ENCODE data around the gene TSPEAR. TPM values are rescaled to one million over a fixed set of nuclear protein-coding genes. Genes with fewer than 3 reads are reported as not detected.

Gene TSPEAR
- total and polyA plus RNA-seq, 8 donors, result 0.05 to 0.29 (median 0.12) TPM; not detected in 4

- Histone ChIP-seq H3K27ac (no peak overlapping the region), H3K36me3 (no peaks in the 10 kb centered on the region), H3K4me3 (no peak overlapping the region), H3K27me3 (peaks cover 0 to 5% (median 2%) of the 10 kb centered on the region in 3 donors), H3K4me1 (no peaks in the 10 kb centered on the region), H3K9me3 (peaks cover 0 to 10% (median 5%) of the 10 kb centered on the region in 4 donors)
- no peak for TF ChIP-seq POLR2A (IDR thresholded peaks at IDR 0.05)
- TF ChIP-seq EP300 (IDR thresholded peaks at IDR 0.05), result no peak
- TF ChIP-seq POLR2AphosphoS5 (IDR thresholded peaks at IDR 0.05), result no peak
- no peak for TF ChIP-seq CTCF (IDR thresholded peaks at IDR 0.05)
- 89 to 95% (median 92%) methylated on average over 13 of the region's 13 CpGs for WGBS, 5 donors
- DNase-seq, result no peak
- intact Hi-C loops (cut with DNase I; ENCODE audit: low total_unique reads), result no loop called here
Measured at GRCh38 chr21:44677881-44678280, 33.5 kb downstream of the TSPEAR start.

DNA sequence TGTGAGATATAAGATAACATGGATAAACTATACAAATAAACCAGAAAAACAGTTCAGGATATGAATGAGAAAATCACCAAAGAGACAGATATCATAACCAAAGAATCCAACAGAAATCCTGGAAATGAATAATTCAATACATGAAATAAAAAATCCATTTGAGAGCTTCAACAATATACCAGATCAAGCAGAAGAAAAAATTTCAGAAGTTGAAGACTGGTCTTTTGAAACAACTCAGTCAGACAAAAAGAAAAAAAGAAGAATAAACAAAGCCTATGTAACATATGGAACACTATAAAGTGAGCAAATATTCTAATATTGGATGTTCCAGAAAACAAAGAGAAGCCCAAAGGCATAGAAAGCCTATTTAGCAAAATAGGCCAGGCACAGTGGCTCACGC, 39.5 kb downstream of the TSPEAR start:
- Histone ChIP-seq H3K4me1 (no peaks in the 10 kb centered on the region), H3K27me3 (peaks cover 0 to 15% (median 9%) of the 10 kb centered on the region in 3 donors), H3K27ac (no peak overlapping the region), H3K4me3 (no peak overlapping the region), H3K36me3 (no peaks in the 10 kb centered on the region), H3K9me3 (peaks cover 5 to 45% (median 33%) of the 10 kb centered on the region in 4 donors)
- DNase-seq, result no peak
- intact Hi-C loops (cut with DNase I; ENCODE audit: low total_unique reads), result no loop called here
- no peak for TF ChIP-seq POLR2AphosphoS5 (IDR thresholded peaks at IDR 0.05)
- no peak for TF ChIP-seq POLR2A (IDR thresholded peaks at IDR 0.05)
- TF ChIP-seq CTCF (IDR thresholded peaks at IDR 0.05), result no peak
- TF ChIP-seq EP300 (IDR thresholded peaks at IDR 0.05), result no peak
- 93 to 100% (median 95%) methylated on average over 1 of the region's 1 CpG for WGBS, 5 donors

DNA sequence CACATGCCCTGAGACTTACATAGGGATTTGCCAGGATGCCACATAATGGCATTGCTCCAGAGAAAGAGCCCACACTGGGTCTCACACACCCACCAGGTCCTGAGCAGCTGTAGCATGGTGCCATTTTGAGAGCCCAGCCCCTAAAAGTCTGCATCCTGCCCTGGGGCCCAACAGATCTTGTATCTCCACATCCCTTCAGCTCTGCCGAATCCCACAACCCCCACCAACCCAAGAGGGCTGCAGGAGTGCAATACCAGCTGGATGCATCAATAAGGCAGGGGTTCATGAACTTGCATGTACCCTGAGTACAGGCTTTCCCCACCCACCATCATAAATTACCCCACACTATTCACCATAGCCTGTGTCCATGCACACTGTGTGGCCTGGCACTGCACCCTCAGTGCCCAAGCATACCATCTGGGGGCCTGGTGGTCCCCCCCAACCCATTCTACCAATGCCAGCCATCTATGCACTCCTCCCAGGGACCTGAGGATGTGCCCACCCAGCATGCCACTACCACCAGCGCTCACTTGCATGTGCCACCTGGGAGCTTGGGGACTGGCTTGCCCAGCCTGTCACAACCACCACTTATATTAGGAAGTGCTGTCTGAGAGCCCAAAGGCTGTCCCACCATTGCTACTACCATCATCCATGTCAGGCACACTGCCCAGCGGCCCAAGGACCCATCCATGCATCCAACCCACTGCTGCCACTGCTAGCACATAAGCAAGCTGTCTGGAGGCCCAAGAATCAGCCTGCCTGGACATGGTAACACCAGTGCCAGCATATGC, 40.5 kb downstream of the TSPEAR start:
- intact Hi-C loops (cut with DNase I; ENCODE audit: low total_unique reads), result no loop called here
- no peak overlapping the region for H3K4me3 ChIP-seq
- H3K4me1 ChIP-seq, result no peaks in the 10 kb centered on the region
- H3K27me3 ChIP-seq, result peaks cover 0 to 22% (median 12%) of the 10 kb centered on the region in 3 donors
- H3K9me3 ChIP-seq, result peaks cover 5 to 45% (median 33%) of the 10 kb centered on the region in 4 donors
- H3K36me3 ChIP-seq, result no peaks in the 10 kb centered on the region
- TF ChIP-seq EP300 (IDR thresholded peaks at IDR 0.05) (no peak), CTCF (IDR thresholded peaks at IDR 0.05) (no peak), POLR2AphosphoS5 (IDR thresholded peaks at IDR 0.05) (no peak), POLR2A (IDR thresholded peaks at IDR 0.05) (no peak)
- 57 to 93% (median 77%) methylated on average over 2 to 3 of the region's 3 CpGs for WGBS, 5 donors
- DNase-seq, result no peak
- H3K27ac ChIP-seq, result no peak overlapping the region

GRCh38 chr21:44667612-44668011, 43.8 kb downstream of the TSPEAR start:
- H3K27me3 ChIP-seq, result peaks cover 0 to 24% (median 12%) of the 10 kb centered on the region in 3 donors
- no peaks in the 10 kb centered on the region for H3K4me1 ChIP-seq
- intact Hi-C loops (cut with DNase I; ENCODE audit: low total_unique reads), result no loop called here
- WGBS, 5 donors, result 44 to 88% (median 71%) methylated on average over 1 of the region's 1 CpG
- H3K36me3 ChIP-seq, result no peaks in the 10 kb centered on the region
- DNase-seq, result no peak
- no peak for TF ChIP-seq POLR2AphosphoS5 (IDR thresholded peaks at IDR 0.05)
- no peak for TF ChIP-seq EP300 (IDR thresholded peaks at IDR 0.05)
- no peak for TF ChIP-seq POLR2A (IDR thresholded peaks at IDR 0.05)
- TF ChIP-seq CTCF (IDR thresholded peaks at IDR 0.05), result no peak
- H3K27ac ChIP-seq, result no peak overlapping the region
- peaks cover 5 to 38% (median 28%) of the 10 kb centered on the region in 4 donors for H3K9me3 ChIP-seq
- no peak overlapping the region for H3K4me3 ChIP-seq
